KMS-11 (cell line): ENCODE data around the gene FBXO48.
"Not testable (repeated sequence)": the region's sequence is repeated elsewhere in the genome, so short reads cannot be mapped to it uniquely, and the experiment has no call there.

Source experiments
- H2AFZ ChIP-seq: fragments of 200-600 bp; sonication (generic); 2 replicates; pipeline ENCODE4 v1.6.1; 2016; ENCODE audit warnings: antibody characterized with exemption, mixed run types, low read depth
- H3K27ac ChIP-seq: fragments of 200-600 bp; sonication (generic); 2 replicates; pipeline ENCODE4 v1.6.1; 2016; ENCODE audit warnings: mild to moderate bottlenecking, mixed run types
- H3K27me3 ChIP-seq: fragments of 200-600 bp; sonication (generic); 2 replicates; pipeline ENCODE4 v1.6.1; 2017; ENCODE audit warnings: mild to moderate bottlenecking, low read depth, mixed run types, moderate library complexity; ENCODE audit not compliant: insufficient read depth
- H3K36me3 ChIP-seq: fragments of 200-600 bp; sonication (generic); 2 replicates; pipeline ENCODE4 v1.6.1; 2017; ENCODE audit warnings: mild to moderate bottlenecking, mixed run types; ENCODE audit not compliant: insufficient read depth
- H3K4me1 ChIP-seq: fragments of 200-600 bp; sonication (generic); 2 replicates; pipeline ENCODE4 v1.6.1; 2016; ENCODE audit warnings: mild to moderate bottlenecking, low read depth, mixed run types; ENCODE audit not compliant: poor library complexity, severe bottlenecking
- H3K4me2 ChIP-seq: fragments of 200-600 bp; sonication (generic); 2 replicates; pipeline ENCODE4 v1.7.0; 2016; ENCODE audit warnings: mild to moderate bottlenecking, mixed run types
- H3K4me3 ChIP-seq: fragments of 200-600 bp; sonication (generic); IDR thresholded peaks from 2 replicates; pipeline ENCODE4 v1.6.1; 2017; ENCODE audit warnings: low read depth, low read length, mixed read lengths; ENCODE audit not compliant: insufficient read depth
- H3K79me2 ChIP-seq: fragments of 200-600 bp; sonication (generic); 2 replicates; pipeline ENCODE4 v1.6.1; 2016; ENCODE audit warnings: low read depth, mixed run types; ENCODE audit not compliant: insufficient read depth
- H3K9ac ChIP-seq: fragments of 200-600 bp; sonication (generic); 2 replicates; pipeline ENCODE4 v1.6.1; 2016; ENCODE audit warnings: mild to moderate bottlenecking, mixed run types
- H4K20me1 ChIP-seq: fragments of 200-600 bp; sonication (generic); 2 replicates; pipeline ENCODE4 v1.6.1; 2016; ENCODE audit warnings: mild to moderate bottlenecking, mixed run types; ENCODE audit not compliant: insufficient read depth
- TF ChIP-seq, protein P1 (sequence below): fragments of 200-600 bp; sonication (generic); conservative IDR thresholded peaks from 2 replicates; pipeline ENCODE4 v1.6.1; 2017; ENCODE audit warnings: low read depth, mild to moderate bottlenecking, antibody characterized with exemption, low read length, moderate library complexity, mixed read lengths

The FBXO48 gene

DNA sequence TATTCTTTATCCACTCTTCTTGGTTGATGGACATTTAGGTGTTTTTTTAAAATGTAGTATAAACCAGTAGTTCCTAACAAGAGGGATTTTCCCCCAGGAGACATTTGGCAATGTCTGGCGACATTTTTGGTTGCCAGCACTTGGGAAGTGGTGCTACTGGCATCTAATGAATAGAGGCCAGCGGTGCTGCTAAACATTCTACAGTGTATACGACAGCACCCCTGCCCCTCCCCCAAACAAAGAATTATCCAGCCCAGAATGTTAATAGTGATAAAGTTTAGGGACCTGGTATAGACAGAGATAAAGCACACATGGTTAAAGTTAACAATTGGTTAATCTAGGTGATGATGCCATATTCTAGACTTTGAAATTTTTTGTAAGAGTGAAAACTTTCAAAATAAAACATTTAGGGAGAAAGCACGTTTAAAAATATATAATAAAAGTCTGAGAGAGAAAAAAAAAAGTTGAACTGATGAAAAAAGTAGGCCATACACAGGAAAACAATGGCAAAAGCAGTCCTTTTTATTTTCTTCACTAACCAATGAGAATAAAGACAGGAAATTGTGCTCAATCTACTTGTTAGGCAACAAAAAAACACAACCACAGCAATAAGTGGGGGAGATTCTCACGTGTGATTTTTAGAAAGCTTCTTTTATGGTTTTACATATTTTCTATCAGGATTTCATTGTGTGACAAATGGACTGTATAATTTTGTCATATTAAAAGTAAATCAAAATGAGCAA lies 14.8 kb downstream of the FBXO48 start:
- H3K27ac ChIP-seq = no peak overlapping the region
- no peak overlapping the region for H3K9ac ChIP-seq
- H3K27me3 ChIP-seq = no peaks in the 10 kb centered on the region
- H3K79me2 ChIP-seq = no peaks in the 10 kb centered on the region
- H3K36me3 ChIP-seq = no peaks in the 10 kb centered on the region
- TF ChIP-seq, protein P1, sequence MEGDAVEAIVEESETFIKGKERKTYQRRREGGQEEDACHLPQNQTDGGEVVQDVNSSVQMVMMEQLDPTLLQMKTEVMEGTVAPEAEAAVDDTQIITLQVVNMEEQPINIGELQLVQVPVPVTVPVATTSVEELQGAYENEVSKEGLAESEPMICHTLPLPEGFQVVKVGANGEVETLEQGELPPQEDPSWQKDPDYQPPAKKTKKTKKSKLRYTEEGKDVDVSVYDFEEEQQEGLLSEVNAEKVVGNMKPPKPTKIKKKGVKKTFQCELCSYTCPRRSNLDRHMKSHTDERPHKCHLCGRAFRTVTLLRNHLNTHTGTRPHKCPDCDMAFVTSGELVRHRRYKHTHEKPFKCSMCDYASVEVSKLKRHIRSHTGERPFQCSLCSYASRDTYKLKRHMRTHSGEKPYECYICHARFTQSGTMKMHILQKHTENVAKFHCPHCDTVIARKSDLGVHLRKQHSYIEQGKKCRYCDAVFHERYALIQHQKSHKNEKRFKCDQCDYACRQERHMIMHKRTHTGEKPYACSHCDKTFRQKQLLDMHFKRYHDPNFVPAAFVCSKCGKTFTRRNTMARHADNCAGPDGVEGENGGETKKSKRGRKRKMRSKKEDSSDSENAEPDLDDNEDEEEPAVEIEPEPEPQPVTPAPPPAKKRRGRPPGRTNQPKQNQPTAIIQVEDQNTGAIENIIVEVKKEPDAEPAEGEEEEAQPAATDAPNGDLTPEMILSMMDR = no peak
- H3K4me3 ChIP-seq = no peak overlapping the region
- no peak overlapping the region for H3K4me2 ChIP-seq
- H2AFZ ChIP-seq = no peak overlapping the region
- no peaks in the 10 kb centered on the region for H4K20me1 ChIP-seq
- H3K4me1 ChIP-seq = no peaks in the 10 kb centered on the region

DNA sequence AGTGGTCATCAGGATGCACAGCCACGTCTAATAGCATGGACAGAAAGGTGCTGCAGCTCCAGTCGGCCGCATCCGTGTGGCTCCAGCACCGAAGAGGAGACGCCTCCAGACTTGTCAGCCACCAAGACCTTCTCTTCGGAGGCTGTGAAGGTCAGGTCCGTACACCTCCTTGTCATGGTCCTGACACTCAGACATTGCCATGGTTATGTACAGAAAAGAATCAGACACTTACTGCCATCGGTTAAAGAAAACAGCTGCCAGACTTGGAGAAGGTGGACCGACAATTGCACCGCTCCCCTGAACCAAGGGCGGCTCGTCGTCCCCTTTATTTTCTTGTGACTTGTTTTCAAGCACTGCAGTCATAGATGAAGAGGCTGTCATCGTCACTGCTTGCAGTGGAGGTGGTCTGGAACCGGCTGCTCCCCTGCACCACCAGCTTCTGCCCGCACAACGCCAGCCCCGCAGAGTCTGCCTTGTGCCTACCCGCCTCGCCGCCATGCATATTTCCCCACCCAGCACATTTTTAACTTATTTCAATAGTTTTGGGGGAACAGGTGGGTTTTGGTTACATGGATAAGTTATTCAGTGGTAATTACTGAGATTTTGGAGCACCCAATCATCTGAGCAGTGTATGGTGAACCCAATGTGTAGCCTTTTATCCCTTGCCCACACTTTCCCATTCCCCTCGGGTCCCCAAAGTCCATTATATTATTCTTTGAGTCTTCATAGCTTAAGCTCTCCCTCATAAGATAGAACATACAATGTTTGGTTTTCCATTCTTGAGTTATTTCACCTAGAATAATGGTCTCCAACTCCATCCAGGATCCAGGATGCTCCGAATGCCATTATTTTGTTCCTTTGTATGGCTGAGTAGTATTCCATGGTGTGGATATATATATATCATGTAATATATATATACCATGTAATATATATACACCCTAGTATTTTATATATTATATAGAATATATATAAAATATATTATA lies 18.1 kb downstream of the FBXO48 start:
- Histone ChIP-seq H4K20me1 (no peaks in the 10 kb centered on the region), H3K4me3 (no peak overlapping the region), H3K4me1 (no peaks in the 10 kb centered on the region), H3K36me3 (no peaks in the 10 kb centered on the region), H3K27me3 (no peaks in the 10 kb centered on the region), H3K79me2 (no peaks in the 10 kb centered on the region), H3K9ac (no peak overlapping the region), H3K4me2 (no peak overlapping the region), H2AFZ (no peak overlapping the region), H3K27ac (no peak overlapping the region)
- TF ChIP-seq, protein P1 = no peak

DNA sequence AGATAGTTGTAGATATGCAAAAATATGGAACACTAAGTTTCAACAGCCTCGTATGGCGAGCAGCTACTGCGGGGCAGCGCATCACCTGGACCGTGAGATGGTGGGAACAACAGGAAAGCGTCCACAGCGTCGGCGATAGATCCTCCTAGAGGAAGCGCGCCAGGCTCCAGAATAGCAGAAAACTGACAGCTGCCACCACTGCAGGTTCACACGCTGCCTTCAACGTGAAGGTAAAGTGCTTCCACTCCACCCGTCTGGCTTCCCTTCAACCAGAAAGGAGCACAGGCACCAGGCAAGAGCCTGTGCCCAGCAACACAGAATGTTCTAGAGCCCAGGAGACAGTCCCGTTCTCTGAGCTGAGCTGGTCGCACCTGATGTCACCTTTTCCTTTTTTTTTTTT lies 20.0 kb downstream of the FBXO48 start:
- H3K4me1 ChIP-seq = peaks cover 3% of the 10 kb centered on the region
- no peaks in the 10 kb centered on the region for H3K79me2 ChIP-seq
- no peaks in the 10 kb centered on the region for H3K27me3 ChIP-seq
- H3K36me3 ChIP-seq = no peaks in the 10 kb centered on the region
- H3K4me3 ChIP-seq = no peak overlapping the region
- H4K20me1 ChIP-seq = no peaks in the 10 kb centered on the region
- H2AFZ ChIP-seq = no peak overlapping the region
- no peak overlapping the region for H3K27ac ChIP-seq
- H3K9ac ChIP-seq = no peak overlapping the region
- no peak overlapping the region for H3K4me2 ChIP-seq
- TF ChIP-seq, protein P1 = no peak

DNA sequence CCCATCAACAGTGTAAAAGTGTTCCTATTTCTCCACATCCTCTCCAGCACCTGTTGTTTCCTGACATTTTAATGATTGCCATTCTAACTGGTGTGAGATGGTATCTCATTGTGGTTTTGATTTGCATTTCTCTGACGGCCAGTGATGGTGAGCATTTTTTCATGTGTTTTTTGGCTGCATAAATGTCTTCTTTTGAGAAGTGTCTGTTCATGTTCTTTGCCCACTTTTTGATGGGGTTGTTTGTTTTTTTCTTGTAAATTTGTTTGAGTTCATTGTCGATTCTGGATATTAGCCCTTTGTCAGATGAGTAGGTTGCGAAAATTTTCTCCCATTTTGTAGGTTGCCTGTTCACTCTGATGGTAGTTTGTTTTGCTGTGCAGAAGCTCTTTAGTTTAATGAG lies 20.7 kb downstream of the FBXO48 start:
- not testable (repeated sequence) for H3K4me3 ChIP-seq, H3K27me3 ChIP-seq, H3K4me1 ChIP-seq, H3K4me2 ChIP-seq, H3K36me3 ChIP-seq, H3K79me2 ChIP-seq, H2AFZ ChIP-seq, H4K20me1 ChIP-seq, H3K9ac ChIP-seq, H3K27ac ChIP-seq
